CD4-positive, alpha-beta T cell treated with Interleukin-10 for 1 hour (primary cell): ENCODE data around the gene VWA5B2.

ENCODE experiments used
- DNase-seq: peaks from one replicate; pipeline ENCODE4 v3.0.0-alpha.2; 2020

The VWA5B2 gene

GRCh38 chr3:184227481-184227935, 1.9 kb upstream of the VWA5B2 start:
- DNase-seq = peak; percentile 63

- no peak for DNase-seq
Measured at GRCh38 chr3:184228376-184229137, 828 bp upstream of the VWA5B2 start.

- no peak for DNase-seq
Measured at GRCh38 chr3:184230081-184230602, 757 bp downstream of the VWA5B2 start.

- DNase-seq = no peak
Measured at GRCh38 chr3:184230603-184231528, 1.5 kb downstream of the VWA5B2 start.

GRCh38 chr3:184231671-184232070, 2.3 kb downstream of the VWA5B2 start:
- DNase-seq = no peak

- no peak for DNase-seq
Measured at GRCh38 chr3:184233127-184233843, 3.9 kb downstream of the VWA5B2 start.

- DNase-seq = no peak
Measured at GRCh38 chr3:184234224-184234623, 4.8 kb downstream of the VWA5B2 start.

GRCh38 chr3:184234671-184235380, 5.4 kb downstream of the VWA5B2 start:
- no peak for DNase-seq

GRCh38 chr3:184235381-184236032, 6.1 kb downstream of the VWA5B2 start:
- no peak for DNase-seq

GRCh38 chr3:184236033-184236410, 6.6 kb downstream of the VWA5B2 start:
- no peak for DNase-seq

GRCh38 chr3:184236636-184237035, 7.3 kb downstream of the VWA5B2 start:
- no peak for DNase-seq

- DNase-seq = no peak
Measured at GRCh38 chr3:184237211-184237610, 7.8 kb downstream of the VWA5B2 start.

GRCh38 chr3:184237807-184238206, 8.4 kb downstream of the VWA5B2 start:
- no peak for DNase-seq

GRCh38 chr3:184238246-184238818, 8.9 kb downstream of the VWA5B2 start:
- no peak for DNase-seq

GRCh38 chr3:184239221-184239620, 9.8 kb downstream of the VWA5B2 start:
- no peak for DNase-seq

- no peak for DNase-seq
Measured at GRCh38 chr3:184239708-184240107, 10.3 kb downstream of the VWA5B2 start.

- no peak for DNase-seq
Measured at GRCh38 chr3:184240384-184241140, 11.2 kb downstream of the VWA5B2 start.

- DNase-seq = no peak
Measured at GRCh38 chr3:184241141-184241446, 11.7 kb downstream of the VWA5B2 start.

- DNase-seq = no peak
Measured at GRCh38 chr3:184241447-184242296, 12.3 kb downstream of the VWA5B2 start.

- no peak for DNase-seq
Measured at GRCh38 chr3:184242297-184242685, 12.9 kb downstream of the VWA5B2 start.
